B cell (primary cell): ENCODE results near the gene TDRD9.

Experiments used
- EZH2 ChIP-seq: IDR thresholded peaks from 2 replicates; pipeline ENCODE4 v1.6.1; 2012; ENCODE audit warnings: borderline replicate concordance, low read depth, mild to moderate bottlenecking, moderate library complexity, low read length; ENCODE audit not compliant: insufficient read depth, poor library complexity, severe bottlenecking
- TF ChIP-seq, protein P1 (sequence below): fragments of 200-600 bp; IDR thresholded peaks from one replicate; pipeline ENCODE4 v1.8.0; 2022; ENCODE audit warnings: antibody characterized with exemption, mild to moderate bottlenecking

DNA sequence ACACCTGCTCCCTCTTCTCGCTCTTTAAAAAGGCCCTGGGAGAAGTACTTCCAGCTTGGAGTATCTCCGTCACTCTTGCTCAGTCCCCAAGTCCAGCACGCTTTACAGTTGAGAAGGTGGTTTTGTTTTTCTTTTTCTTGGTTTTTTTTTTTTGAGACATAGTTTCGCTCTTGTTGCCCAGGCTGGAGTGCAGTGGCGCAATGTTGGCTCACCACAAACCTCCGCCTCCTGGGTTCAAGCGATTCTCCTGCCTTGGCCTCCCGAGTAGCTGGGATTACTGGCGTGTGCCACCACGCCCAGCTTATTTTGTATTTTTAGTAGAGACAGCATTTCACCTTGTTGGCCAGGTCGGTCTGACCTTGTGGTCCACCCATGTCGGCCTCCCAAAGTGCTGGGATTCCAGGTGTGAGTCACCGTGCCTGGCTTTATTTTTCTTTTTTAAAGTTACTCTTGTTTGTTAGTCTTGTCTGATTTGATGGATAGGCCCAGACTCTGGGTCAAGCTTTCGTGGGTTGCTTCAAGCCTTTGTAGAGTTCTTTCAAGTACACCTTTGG, 1.9 kb downstream of the TDRD9 start:
- TF ChIP-seq, protein P1, sequence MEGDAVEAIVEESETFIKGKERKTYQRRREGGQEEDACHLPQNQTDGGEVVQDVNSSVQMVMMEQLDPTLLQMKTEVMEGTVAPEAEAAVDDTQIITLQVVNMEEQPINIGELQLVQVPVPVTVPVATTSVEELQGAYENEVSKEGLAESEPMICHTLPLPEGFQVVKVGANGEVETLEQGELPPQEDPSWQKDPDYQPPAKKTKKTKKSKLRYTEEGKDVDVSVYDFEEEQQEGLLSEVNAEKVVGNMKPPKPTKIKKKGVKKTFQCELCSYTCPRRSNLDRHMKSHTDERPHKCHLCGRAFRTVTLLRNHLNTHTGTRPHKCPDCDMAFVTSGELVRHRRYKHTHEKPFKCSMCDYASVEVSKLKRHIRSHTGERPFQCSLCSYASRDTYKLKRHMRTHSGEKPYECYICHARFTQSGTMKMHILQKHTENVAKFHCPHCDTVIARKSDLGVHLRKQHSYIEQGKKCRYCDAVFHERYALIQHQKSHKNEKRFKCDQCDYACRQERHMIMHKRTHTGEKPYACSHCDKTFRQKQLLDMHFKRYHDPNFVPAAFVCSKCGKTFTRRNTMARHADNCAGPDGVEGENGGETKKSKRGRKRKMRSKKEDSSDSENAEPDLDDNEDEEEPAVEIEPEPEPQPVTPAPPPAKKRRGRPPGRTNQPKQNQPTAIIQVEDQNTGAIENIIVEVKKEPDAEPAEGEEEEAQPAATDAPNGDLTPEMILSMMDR = no peak
- TF ChIP-seq EZH2 = no peak
